K562 (cell line): ENCODE results near the gene COQ5. TPM values are rescaled to one million over a fixed set of nuclear protein-coding genes. Genes with fewer than 3 reads are reported as not detected.

Experiments
- CHD7 ChIP-seq: fragments of 200-600 bp; sonication (generic); IDR thresholded peaks from one replicate; pipeline ENCODE4 v1.6.1; 2012; ENCODE audit warnings: mild to moderate bottlenecking, low read depth, low read length, inconsistent platforms
- CREB5 ChIP-seq: fragments of 250-450 bp; sonication (Bioruptor Pico); IDR thresholded peaks from 2 replicates; pipeline ENCODE4 v1.5.0; 2020; ENCODE audit warnings: mild to moderate bottlenecking
- DIDO1 ChIP-seq: fragments of 450-650 bp; IDR thresholded peaks from 2 replicates; pipeline ENCODE4 v1.6.1; 2016; ENCODE audit warnings: low read depth, missing biosample characterization, missing genetic modification characterization
- HIVEP1 ChIP-seq: fragments of 250-450 bp; sonication (Bioruptor Pico); IDR thresholded peaks from 2 replicates; pipeline ENCODE4 v1.4.0; 2020; ENCODE audit warnings: mild to moderate bottlenecking
- HNRNPH1 ChIP-seq: fragments of 200-400 bp; formaldehyde crosslinking; optimal IDR thresholded peaks from 2 replicates; pipeline ENCODE3; 2017; ENCODE audit warnings: low read depth, mild to moderate bottlenecking, low read length, moderate library complexity
- NKRF ChIP-seq: fragments of 450-650 bp; IDR thresholded peaks from 2 replicates; pipeline ENCODE4 v1.6.1; 2016; ENCODE audit warnings: borderline replicate concordance
- NR2C1 ChIP-seq, 2 experiments: fragments of 450-650 bp; IDR thresholded peaks; 2 replicates each; pipeline ENCODE4 v1.6.1; 2017; ENCODE audit warnings: mild to moderate bottlenecking in 2 of 2, antibody characterized with exemption in 1 of 2, inconsistent platforms in 1 of 2, missing compliant biosample characterization in 1 of 2, missing genetic modification characterization in 1 of 2
- PRMT5 ChIP-seq: sonication (generic); formaldehyde crosslinking; IDR thresholded peaks from 2 replicates; pipeline ENCODE4 v1.5.0; 2020; ENCODE audit warnings: missing genetic modification reagents
- TCFL5 ChIP-seq: fragments of 250-450 bp; sonication (Bioruptor Pico); conservative IDR thresholded peaks from 2 replicates; pipeline ENCODE4 v1.6.1; 2021; ENCODE audit warnings: mild to moderate bottlenecking, moderate library complexity, matching md5 sums
- WHSC1 ChIP-seq: IDR thresholded peaks from one replicate; pipeline ENCODE4 v1.6.1; 2012; ENCODE audit warnings: low read length, control low read depth, inconsistent platforms
- ZNF551 ChIP-seq: fragments of 250-450 bp; sonication (Bioruptor Pico); IDR thresholded peaks from 2 replicates; pipeline ENCODE4 v1.5.0; 2021; ENCODE audit warnings: mild to moderate bottlenecking, moderate library complexity
- ZNF584 ChIP-seq: fragments of 200-800 bp; sonication (Bioruptor generic); IDR thresholded peaks from 2 replicates; pipeline ENCODE4 v1.6.1; 2016; ENCODE audit warnings: low read depth, mild to moderate bottlenecking, missing genetic modification characterization, missing compliant biosample characterization
- polyA plus RNA-seq, 8 experiments: library from polyadenylated mRNA; depleted of rRNA in 4 of 8; stranded (reverse) in 5 of 8; unstranded in 3 of 8; fragments of >200 nt; fragmentation: Nextera tagmentation in 2 of 8; fragmentation: Illumina TruSeq in 1 of 8; extraction: Ambion mirVana in 2 of 8; extraction: Trizol in 1 of 8; gene quantifications; 2 replicates each; pipeline versions ENCODE4 v1.2.1 to v1.2.3, GENCODE V29; 2011 to 2014; ENCODE audit warnings: inconsistent platforms in 1 of 8, missing spikeins in 1 of 8
- total RNA-seq, 7 experiments: library from RNA; depleted of rRNA in 6 of 7; stranded (reverse); fragments of >200 nt in 6 of 7; fragmentation: Illumina TruSeq in 2 of 7; extraction: Trizol in 2 of 7; gene quantifications; 2 replicates each; pipeline versions ENCODE4 v1.2.1 to v1.2.3, GENCODE V29; 2011 to 2021; ENCODE audit warnings: low replicate concordance in 1 of 7

Gene COQ5
- total and polyA plus RNA-seq, 9 of the 15 experiments (the other 6 are each of a cell fraction or from before 2014, with no cell fraction given) = 19.2 to 59.7 (median 30.4) TPM

- TF ChIP-seq NKRF (peak; percentile 76), TCFL5 (CRISPR knock-in tag) (no peak), ZNF551 (CRISPR knock-in tag) (no peak), NR2C1 (IDR thresholded peaks at IDR 0.05) (peak; percentile 93), NR2C1 (tag; IDR thresholded peaks at IDR 0.05) (peak; percentile 96), CHD7 (no peak), PRMT5 (CRISPR knock-in tag) (no peak), HIVEP1 (CRISPR knock-in tag) (no peak), DIDO1 (tag) (peak; percentile 77), WHSC1 (no peak), ZNF584 (CRISPR knock-in tag) (no peak), CREB5 (CRISPR knock-in tag) (no peak), HNRNPH1 (no peak)
Measured at GRCh38 chr12:120528861-120529525, at the start of gene COQ5 (continued).
